SK-N-SH (cell line): Measurements from ENCODE around the gene CCM2.

Experiments used
- EP300 ChIP-seq, 2 experiments: IDR thresholded peaks; 2 replicates each; pipeline versions ENCODE4 v1.4.0 to v1.6.1; 2012; ENCODE audit warnings: borderline replicate concordance in 1 of 2, low read depth in 1 of 2, low read length in 1 of 2
- FOXM1 ChIP-seq: IDR thresholded peaks from 2 replicates; pipeline ENCODE4 v1.4.0; 2012; ENCODE audit warnings: low read depth, mild to moderate bottlenecking
- MXI1 ChIP-seq: IDR thresholded peaks from 2 replicates; pipeline ENCODE4 v1.6.1; 2012; ENCODE audit warnings: mild to moderate bottlenecking, low read depth, low read length, improper control_type of control experiment
- RAD21 ChIP-seq: IDR thresholded peaks from 2 replicates; pipeline ENCODE4 v1.6.1; 2012; ENCODE audit warnings: mild to moderate bottlenecking, low read length
- RCOR1 ChIP-seq: fragments of 150-350 bp; IDR thresholded peaks from 2 replicates; pipeline ENCODE4 v1.6.1; 2017; ENCODE audit warnings: antibody characterized with exemption, low read length
- RFX5 ChIP-seq: IDR thresholded peaks from 2 replicates; pipeline ENCODE4 v1.6.1; 2012; ENCODE audit warnings: mild to moderate bottlenecking, improper control_type of control experiment, low read length
- RXRA ChIP-seq: IDR thresholded peaks from 2 replicates; pipeline ENCODE4 v1.4.0; 2012; ENCODE audit warnings: low read depth, mild to moderate bottlenecking, borderline replicate concordance
- SIN3A ChIP-seq: IDR thresholded peaks from 2 replicates; pipeline ENCODE4 v1.6.1; 2012; ENCODE audit warnings: low read depth, mild to moderate bottlenecking, low read length, moderate library complexity, borderline replicate concordance
- TAF1 ChIP-seq: IDR thresholded peaks from 2 replicates; pipeline ENCODE4 v1.6.1; 2012; ENCODE audit warnings: low read depth, mild to moderate bottlenecking, low read length, moderate library complexity, borderline replicate concordance
- TEAD4 ChIP-seq: IDR thresholded peaks from 2 replicates; pipeline ENCODE4 v1.4.0; 2012; ENCODE audit warnings: mild to moderate bottlenecking, borderline replicate concordance; ENCODE audit not compliant: insufficient read depth
- TF ChIP-seq, protein P1 (sequence below): fragments of 200-600 bp; sonication (generic); IDR thresholded peaks from 2 replicates; pipeline ENCODE4 v1.6.1; 2017; ENCODE audit warnings: antibody characterized with exemption, mild to moderate bottlenecking, moderate library complexity
- TF ChIP-seq, protein P2 (sequence below): IDR thresholded peaks from 2 replicates; pipeline ENCODE4 v1.4.0; 2012; ENCODE audit warnings: low read depth
- TF ChIP-seq, protein P3 (sequence below): fragments of 150-350 bp; IDR thresholded peaks from 2 replicates; pipeline ENCODE4 v1.6.1; 2017; ENCODE audit warnings: antibody characterized with exemption, low read length, low read depth, borderline replicate concordance
- TF ChIP-seq, protein P4 (sequence below): IDR thresholded peaks from 2 replicates; pipeline ENCODE4 v1.6.1; 2012; ENCODE audit warnings: mild to moderate bottlenecking, low read depth, low read length, moderate library complexity

DNA sequence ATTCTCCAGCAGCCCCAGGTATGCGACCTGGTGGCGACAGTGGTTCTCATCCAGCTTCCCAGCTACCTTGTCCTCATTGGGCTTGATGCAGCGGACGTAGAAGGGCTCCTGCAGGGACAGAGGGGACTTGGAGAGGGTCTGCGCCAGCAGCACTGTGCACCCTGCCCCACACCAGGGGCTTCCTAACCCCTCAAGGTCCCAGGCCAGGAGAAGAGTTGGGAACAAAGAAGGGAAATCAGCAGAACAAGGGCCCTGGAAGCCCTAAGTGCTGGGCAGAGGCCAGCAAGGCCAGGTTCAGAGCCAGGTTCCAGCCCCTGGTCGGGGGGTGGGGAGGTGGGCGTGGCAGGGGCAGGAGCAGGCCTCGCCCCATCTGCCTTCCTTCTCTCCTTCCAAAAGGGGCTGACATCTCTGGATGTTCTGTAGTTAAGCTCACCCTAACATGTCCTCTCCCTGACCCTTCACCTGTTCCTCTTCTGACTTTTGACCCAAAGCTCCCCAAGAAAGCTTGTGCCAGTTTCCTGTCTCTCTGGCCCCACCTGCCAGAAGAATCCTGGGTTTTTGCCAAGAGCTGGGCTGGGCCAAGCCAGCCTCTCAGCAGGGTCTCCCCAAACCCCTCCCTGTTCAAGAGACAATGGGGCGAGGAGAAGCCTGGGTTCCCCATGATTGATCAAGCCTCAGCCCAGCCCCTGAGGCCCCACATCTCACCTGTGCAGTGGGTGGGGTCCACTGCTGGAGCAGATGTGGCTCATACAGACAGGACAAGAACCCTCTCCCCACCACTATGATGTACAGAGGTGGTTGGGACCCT, 33.1 kb upstream of the CCM2 start:
- TF ChIP-seq, protein P1, sequence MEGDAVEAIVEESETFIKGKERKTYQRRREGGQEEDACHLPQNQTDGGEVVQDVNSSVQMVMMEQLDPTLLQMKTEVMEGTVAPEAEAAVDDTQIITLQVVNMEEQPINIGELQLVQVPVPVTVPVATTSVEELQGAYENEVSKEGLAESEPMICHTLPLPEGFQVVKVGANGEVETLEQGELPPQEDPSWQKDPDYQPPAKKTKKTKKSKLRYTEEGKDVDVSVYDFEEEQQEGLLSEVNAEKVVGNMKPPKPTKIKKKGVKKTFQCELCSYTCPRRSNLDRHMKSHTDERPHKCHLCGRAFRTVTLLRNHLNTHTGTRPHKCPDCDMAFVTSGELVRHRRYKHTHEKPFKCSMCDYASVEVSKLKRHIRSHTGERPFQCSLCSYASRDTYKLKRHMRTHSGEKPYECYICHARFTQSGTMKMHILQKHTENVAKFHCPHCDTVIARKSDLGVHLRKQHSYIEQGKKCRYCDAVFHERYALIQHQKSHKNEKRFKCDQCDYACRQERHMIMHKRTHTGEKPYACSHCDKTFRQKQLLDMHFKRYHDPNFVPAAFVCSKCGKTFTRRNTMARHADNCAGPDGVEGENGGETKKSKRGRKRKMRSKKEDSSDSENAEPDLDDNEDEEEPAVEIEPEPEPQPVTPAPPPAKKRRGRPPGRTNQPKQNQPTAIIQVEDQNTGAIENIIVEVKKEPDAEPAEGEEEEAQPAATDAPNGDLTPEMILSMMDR, result no peak
- TF ChIP-seq FOXM1, result no peak
- TF ChIP-seq RAD21, result no peak
- TF ChIP-seq, protein P2, sequence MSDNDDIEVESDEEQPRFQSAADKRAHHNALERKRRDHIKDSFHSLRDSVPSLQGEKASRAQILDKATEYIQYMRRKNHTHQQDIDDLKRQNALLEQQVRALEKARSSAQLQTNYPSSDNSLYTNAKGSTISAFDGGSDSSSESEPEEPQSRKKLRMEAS, result no peak
- no peak for TF ChIP-seq MXI1
- no peak for TF ChIP-seq TEAD4
- TF ChIP-seq EP300 (IDR thresholded peaks at IDR 0.05; ENCODE audit: borderline replicate concordance in 1 of 2, low read depth in 1 of 2, low read length in 1 of 2), result no peak
- TF ChIP-seq SIN3A, result no peak
- no peak for TF ChIP-seq RFX5
- TF ChIP-seq, protein P3, sequence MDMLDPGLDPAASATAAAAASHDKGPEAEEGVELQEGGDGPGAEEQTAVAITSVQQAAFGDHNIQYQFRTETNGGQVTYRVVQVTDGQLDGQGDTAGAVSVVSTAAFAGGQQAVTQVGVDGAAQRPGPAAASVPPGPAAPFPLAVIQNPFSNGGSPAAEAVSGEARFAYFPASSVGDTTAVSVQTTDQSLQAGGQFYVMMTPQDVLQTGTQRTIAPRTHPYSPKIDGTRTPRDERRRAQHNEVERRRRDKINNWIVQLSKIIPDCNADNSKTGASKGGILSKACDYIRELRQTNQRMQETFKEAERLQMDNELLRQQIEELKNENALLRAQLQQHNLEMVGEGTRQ, result no peak
- TF ChIP-seq TAF1, result no peak
- no peak for TF ChIP-seq RCOR1
- TF ChIP-seq RXRA, result no peak
- TF ChIP-seq, protein P4, sequence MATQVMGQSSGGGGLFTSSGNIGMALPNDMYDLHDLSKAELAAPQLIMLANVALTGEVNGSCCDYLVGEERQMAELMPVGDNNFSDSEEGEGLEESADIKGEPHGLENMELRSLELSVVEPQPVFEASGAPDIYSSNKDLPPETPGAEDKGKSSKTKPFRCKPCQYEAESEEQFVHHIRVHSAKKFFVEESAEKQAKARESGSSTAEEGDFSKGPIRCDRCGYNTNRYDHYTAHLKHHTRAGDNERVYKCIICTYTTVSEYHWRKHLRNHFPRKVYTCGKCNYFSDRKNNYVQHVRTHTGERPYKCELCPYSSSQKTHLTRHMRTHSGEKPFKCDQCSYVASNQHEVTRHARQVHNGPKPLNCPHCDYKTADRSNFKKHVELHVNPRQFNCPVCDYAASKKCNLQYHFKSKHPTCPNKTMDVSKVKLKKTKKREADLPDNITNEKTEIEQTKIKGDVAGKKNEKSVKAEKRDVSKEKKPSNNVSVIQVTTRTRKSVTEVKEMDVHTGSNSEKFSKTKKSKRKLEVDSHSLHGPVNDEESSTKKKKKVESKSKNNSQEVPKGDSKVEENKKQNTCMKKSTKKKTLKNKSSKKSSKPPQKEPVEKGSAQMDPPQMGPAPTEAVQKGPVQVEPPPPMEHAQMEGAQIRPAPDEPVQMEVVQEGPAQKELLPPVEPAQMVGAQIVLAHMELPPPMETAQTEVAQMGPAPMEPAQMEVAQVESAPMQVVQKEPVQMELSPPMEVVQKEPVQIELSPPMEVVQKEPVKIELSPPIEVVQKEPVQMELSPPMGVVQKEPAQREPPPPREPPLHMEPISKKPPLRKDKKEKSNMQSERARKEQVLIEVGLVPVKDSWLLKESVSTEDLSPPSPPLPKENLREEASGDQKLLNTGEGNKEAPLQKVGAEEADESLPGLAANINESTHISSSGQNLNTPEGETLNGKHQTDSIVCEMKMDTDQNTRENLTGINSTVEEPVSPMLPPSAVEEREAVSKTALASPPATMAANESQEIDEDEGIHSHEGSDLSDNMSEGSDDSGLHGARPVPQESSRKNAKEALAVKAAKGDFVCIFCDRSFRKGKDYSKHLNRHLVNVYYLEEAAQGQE, result no peak
